ENCODE measurements around the gene LCTL.
"Not testable (repeated sequence)": the region's sequence is repeated elsewhere in the genome, so short reads cannot be mapped to it uniquely, and the experiment has no call there.

DNA sequence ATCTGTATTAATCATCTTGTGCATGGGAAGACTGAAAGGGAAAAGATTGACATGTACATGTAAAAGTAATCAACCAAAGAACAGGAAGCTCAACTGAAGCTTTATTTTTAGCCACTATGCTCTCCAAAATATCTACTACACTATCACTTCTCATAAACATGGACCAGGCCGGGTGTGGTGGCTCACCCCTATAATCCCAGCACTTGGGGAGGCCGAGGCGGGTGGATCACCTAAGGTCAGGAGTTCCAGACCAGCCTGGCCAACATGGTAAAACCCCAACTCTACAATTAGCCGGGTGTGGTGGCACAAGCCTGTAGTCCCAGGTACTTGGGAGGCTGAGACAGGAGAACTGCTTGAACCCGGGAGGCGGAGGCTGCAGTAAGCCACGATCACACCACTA is 65.5 kb downstream of the LCTL start:
- TF ChIP-seq, protein P1, sequence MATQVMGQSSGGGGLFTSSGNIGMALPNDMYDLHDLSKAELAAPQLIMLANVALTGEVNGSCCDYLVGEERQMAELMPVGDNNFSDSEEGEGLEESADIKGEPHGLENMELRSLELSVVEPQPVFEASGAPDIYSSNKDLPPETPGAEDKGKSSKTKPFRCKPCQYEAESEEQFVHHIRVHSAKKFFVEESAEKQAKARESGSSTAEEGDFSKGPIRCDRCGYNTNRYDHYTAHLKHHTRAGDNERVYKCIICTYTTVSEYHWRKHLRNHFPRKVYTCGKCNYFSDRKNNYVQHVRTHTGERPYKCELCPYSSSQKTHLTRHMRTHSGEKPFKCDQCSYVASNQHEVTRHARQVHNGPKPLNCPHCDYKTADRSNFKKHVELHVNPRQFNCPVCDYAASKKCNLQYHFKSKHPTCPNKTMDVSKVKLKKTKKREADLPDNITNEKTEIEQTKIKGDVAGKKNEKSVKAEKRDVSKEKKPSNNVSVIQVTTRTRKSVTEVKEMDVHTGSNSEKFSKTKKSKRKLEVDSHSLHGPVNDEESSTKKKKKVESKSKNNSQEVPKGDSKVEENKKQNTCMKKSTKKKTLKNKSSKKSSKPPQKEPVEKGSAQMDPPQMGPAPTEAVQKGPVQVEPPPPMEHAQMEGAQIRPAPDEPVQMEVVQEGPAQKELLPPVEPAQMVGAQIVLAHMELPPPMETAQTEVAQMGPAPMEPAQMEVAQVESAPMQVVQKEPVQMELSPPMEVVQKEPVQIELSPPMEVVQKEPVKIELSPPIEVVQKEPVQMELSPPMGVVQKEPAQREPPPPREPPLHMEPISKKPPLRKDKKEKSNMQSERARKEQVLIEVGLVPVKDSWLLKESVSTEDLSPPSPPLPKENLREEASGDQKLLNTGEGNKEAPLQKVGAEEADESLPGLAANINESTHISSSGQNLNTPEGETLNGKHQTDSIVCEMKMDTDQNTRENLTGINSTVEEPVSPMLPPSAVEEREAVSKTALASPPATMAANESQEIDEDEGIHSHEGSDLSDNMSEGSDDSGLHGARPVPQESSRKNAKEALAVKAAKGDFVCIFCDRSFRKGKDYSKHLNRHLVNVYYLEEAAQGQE (IDR thresholded peaks at IDR 0.05; ENCODE audit: borderline replicate concordance) = not testable (repeated sequence)
- TF ChIP-seq EP300 (conservative IDR thresholded peaks at IDR 0.05; ENCODE audit: poor library complexity, severe bottlenecking) = not testable (repeated sequence)
- TF ChIP-seq, protein P2, sequence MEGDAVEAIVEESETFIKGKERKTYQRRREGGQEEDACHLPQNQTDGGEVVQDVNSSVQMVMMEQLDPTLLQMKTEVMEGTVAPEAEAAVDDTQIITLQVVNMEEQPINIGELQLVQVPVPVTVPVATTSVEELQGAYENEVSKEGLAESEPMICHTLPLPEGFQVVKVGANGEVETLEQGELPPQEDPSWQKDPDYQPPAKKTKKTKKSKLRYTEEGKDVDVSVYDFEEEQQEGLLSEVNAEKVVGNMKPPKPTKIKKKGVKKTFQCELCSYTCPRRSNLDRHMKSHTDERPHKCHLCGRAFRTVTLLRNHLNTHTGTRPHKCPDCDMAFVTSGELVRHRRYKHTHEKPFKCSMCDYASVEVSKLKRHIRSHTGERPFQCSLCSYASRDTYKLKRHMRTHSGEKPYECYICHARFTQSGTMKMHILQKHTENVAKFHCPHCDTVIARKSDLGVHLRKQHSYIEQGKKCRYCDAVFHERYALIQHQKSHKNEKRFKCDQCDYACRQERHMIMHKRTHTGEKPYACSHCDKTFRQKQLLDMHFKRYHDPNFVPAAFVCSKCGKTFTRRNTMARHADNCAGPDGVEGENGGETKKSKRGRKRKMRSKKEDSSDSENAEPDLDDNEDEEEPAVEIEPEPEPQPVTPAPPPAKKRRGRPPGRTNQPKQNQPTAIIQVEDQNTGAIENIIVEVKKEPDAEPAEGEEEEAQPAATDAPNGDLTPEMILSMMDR (IDR thresholded peaks at IDR 0.05; ENCODE audit: poor library complexity, severe bottlenecking) = not testable (repeated sequence)

Measured in neural cell (in vitro differentiated cells).